Colonic mucosa (tissue), 4 donors: ENCODE results near the gene EYS. TPM values are rescaled to one million over a fixed set of nuclear protein-coding genes. Genes with fewer than 3 reads are reported as not detected.

Experiments
- DNase-seq: peaks from one replicate; pipeline ENCODE4 v3.0.0-alpha.2; 2020
- H3K27ac ChIP-seq: fragments of 200-600 bp; one replicate; pipeline ENCODE4 v1.8.0; 2021
- H3K27me3 ChIP-seq: fragments of 200-600 bp; one replicate; pipeline ENCODE4 v1.8.0; 2021
- H3K36me3 ChIP-seq: fragments of 200-600 bp; one replicate; pipeline ENCODE4 v1.8.0; 2021
- H3K4me1 ChIP-seq: fragments of 200-600 bp; one replicate; pipeline ENCODE4 v1.8.0; 2021; ENCODE audit warnings: mild to moderate bottlenecking
- H3K4me3 ChIP-seq: fragments of 200-600 bp; one replicate; pipeline ENCODE4 v1.8.0; 2021
- H3K9ac ChIP-seq, 2 donors: one replicate each; pipeline ENCODE4 v1.7.0; 2013; ENCODE audit warnings: control low read depth in 2 of 2, low read depth in 2 of 2, low read length in 2 of 2
- H3K9me3 ChIP-seq: fragments of 200-600 bp; one replicate; pipeline ENCODE4 v1.8.0; 2021
- intact Hi-C: fragments of 100-400 bp; cut with DNase I; formaldehyde crosslinking; loops from one replicate; pipeline ENCODE4 v1.14.1; 2022
- total RNA-seq, 2 donors: library from RNA; stranded (reverse); fragmentation: NEBNext Ultra II Directional in 1 of 2; extraction: Animal tissue kit (Norgen Biotek cat#: 25700) in 1 of 2; gene quantifications; one replicate each; pipeline ENCODE4 v1.2.1, GENCODE V29; 2021
- TF ChIP-seq, protein P1 (sequence below): fragments of 200-600 bp; IDR thresholded peaks from one replicate; pipeline ENCODE4 v1.8.0; 2022; ENCODE audit warnings: antibody characterized with exemption, mild to moderate bottlenecking
- donor health status: healthy.
- donor health status: DM: no; HTN: no; CAD: no.
- donor health status: DM: no; HTN: no; CAD: no.

The EYS gene
- total RNA-seq, 2 donors from 2014 or later = 0.64 to 0.82 TPM

GRCh38 chr6:64256483-64256882 is 1450.5 kb downstream of the EYS start:
- Histone ChIP-seq H3K27ac (no peak overlapping the region), H3K36me3 (no peaks in the 10 kb centered on the region), H3K9ac (no peak overlapping the region), H3K4me1 (no peaks in the 10 kb centered on the region), H3K27me3 (no peaks in the 10 kb centered on the region), H3K9me3 (no peaks in the 10 kb centered on the region), H3K4me3 (no peak overlapping the region)
- no peak for DNase-seq
- TF ChIP-seq, protein P1, sequence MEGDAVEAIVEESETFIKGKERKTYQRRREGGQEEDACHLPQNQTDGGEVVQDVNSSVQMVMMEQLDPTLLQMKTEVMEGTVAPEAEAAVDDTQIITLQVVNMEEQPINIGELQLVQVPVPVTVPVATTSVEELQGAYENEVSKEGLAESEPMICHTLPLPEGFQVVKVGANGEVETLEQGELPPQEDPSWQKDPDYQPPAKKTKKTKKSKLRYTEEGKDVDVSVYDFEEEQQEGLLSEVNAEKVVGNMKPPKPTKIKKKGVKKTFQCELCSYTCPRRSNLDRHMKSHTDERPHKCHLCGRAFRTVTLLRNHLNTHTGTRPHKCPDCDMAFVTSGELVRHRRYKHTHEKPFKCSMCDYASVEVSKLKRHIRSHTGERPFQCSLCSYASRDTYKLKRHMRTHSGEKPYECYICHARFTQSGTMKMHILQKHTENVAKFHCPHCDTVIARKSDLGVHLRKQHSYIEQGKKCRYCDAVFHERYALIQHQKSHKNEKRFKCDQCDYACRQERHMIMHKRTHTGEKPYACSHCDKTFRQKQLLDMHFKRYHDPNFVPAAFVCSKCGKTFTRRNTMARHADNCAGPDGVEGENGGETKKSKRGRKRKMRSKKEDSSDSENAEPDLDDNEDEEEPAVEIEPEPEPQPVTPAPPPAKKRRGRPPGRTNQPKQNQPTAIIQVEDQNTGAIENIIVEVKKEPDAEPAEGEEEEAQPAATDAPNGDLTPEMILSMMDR = no peak
- intact Hi-C loops = no loop called here

DNA sequence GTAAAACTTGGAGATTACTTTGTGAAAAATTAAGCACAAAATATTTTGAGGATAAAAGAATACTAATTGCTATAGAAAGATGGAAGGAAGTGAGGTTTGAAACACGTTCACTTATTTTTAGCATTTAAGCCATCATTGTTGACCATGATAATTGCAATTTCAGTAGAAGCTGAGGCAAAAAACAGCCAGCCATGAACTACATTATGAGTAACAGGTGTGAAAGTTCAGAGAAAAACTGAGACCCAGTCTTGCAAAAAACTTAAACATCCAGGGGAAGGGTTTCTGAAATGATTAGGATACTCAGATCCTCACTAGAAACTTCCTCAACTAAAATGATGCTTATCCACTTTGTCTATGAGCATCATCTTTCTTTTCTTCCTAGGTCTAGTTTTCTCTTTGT is 1452.0 kb downstream of the EYS start:
- intact Hi-C loops = no loop called here
- no peaks in the 10 kb centered on the region for H3K36me3 ChIP-seq
- H3K27me3 ChIP-seq = no peaks in the 10 kb centered on the region
- no peaks in the 10 kb centered on the region for H3K9me3 ChIP-seq
- H3K4me3 ChIP-seq = no peak overlapping the region
- DNase-seq = no peak
- no peak overlapping the region for H3K27ac ChIP-seq
- TF ChIP-seq, protein P1 = no peak
- no peaks in the 10 kb centered on the region for H3K4me1 ChIP-seq
- no peak overlapping the region for H3K9ac ChIP-seq

- H3K27me3 ChIP-seq = no peaks in the 10 kb centered on the region
- H3K4me1 ChIP-seq = no peaks in the 10 kb centered on the region
- no peak overlapping the region for H3K9ac ChIP-seq
- no peak overlapping the region for H3K4me3 ChIP-seq
- H3K9me3 ChIP-seq = no peaks in the 10 kb centered on the region
- DNase-seq = no peak
- intact Hi-C loops = no loop called here
- TF ChIP-seq, protein P1 = no peak
- H3K36me3 ChIP-seq = no peaks in the 10 kb centered on the region
- no peak overlapping the region for H3K27ac ChIP-seq
Measured at GRCh38 chr6:64254558-64254957, 1452.5 kb downstream of the EYS start.

- DNase-seq = no peak
- H3K9me3 ChIP-seq = no peaks in the 10 kb centered on the region
- intact Hi-C loops = no loop called here
- H3K27me3 ChIP-seq = no peaks in the 10 kb centered on the region
- no peaks in the 10 kb centered on the region for H3K36me3 ChIP-seq
- no peak overlapping the region for H3K27ac ChIP-seq
- H3K9ac ChIP-seq = no peak overlapping the region
- TF ChIP-seq, protein P1 = no peak
- no peak overlapping the region for H3K4me3 ChIP-seq
- no peaks in the 10 kb centered on the region for H3K4me1 ChIP-seq
Measured at GRCh38 chr6:64252256-64252655, 1454.8 kb downstream of the EYS start.

GRCh38 chr6:64250126-64250525 is 1456.9 kb downstream of the EYS start:
- H3K9me3 ChIP-seq = no peaks in the 10 kb centered on the region
- DNase-seq = no peak
- H3K9ac ChIP-seq = no peak overlapping the region
- no peak overlapping the region for H3K4me3 ChIP-seq
- TF ChIP-seq, protein P1 = no peak
- no peak overlapping the region for H3K27ac ChIP-seq
- no peaks in the 10 kb centered on the region for H3K27me3 ChIP-seq
- intact Hi-C loops = no loop called here
- H3K36me3 ChIP-seq = no peaks in the 10 kb centered on the region
- no peaks in the 10 kb centered on the region for H3K4me1 ChIP-seq

DNA sequence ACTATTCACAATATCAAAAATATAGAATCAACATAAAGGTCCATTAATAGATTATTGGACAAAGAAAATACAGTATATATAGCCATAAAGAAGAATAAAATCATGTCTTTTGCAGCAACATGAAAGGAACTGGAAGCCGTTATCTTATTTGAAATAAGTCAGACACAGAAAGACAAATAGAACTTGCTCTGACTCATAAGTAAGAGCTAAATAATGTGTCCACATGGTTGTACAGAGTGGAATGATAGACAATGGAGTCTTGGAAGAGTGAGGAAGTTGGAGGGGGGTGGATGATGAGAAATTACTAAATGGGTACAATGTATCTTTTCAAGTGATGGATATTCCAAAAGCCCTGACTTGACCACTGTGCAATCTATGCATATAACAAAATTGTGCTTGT is 1457.9 kb downstream of the EYS start:
- H3K36me3 ChIP-seq = no peaks in the 10 kb centered on the region
- intact Hi-C loops = no loop called here
- no peaks in the 10 kb centered on the region for H3K4me1 ChIP-seq
- no peaks in the 10 kb centered on the region for H3K27me3 ChIP-seq
- H3K9me3 ChIP-seq = no peaks in the 10 kb centered on the region
- no peak overlapping the region for H3K4me3 ChIP-seq
- no peak for DNase-seq
- H3K9ac ChIP-seq = no peak overlapping the region
- TF ChIP-seq, protein P1 = no peak
- H3K27ac ChIP-seq = no peak overlapping the region
